ENCODE data around the gene C6orf52. TPM values are rescaled to one million over a fixed set of nuclear protein-coding genes. Genes with fewer than 3 reads are reported as not detected.
A peak's percentile ranks its signal among the peaks of the same experiment; 100 is the strongest.
"Not testable (repeated sequence)": the region's sequence is repeated elsewhere in the genome, so short reads cannot be mapped to it uniquely, and the experiment has no call there.

C6orf52 gene
- 3.6 TPM for polyA plus RNA-seq (2013, experiment 1 of 4)
- polyA plus RNA-seq (2013, experiment 2 of 4) = 5.4 TPM
- polyA plus RNA-seq (2013, experiment 3 of 4) = 3.5 TPM
- polyA plus RNA-seq (2013, experiment 4 of 4) = 4.5 TPM

- H3K9me3 ChIP-seq (ENCODE audit: control insufficient read depth, low read length) = no peaks in the 10 kb centered on the region
- peak within 1 kb of the TSS; percentile 99 for H3K27ac ChIP-seq (ENCODE audit: insufficient read depth, low read depth, low read length, poor library complexity, severe bottlenecking)
- peaks cover 21% of the 10 kb centered on the region for H3K4me1 ChIP-seq (ENCODE audit: control insufficient read depth, insufficient read depth, low read length)
- no peaks in the 10 kb centered on the region for H3K36me3 ChIP-seq (ENCODE audit: control insufficient read depth, insufficient read depth, low read length)
- H3K27me3 ChIP-seq (ENCODE audit: control insufficient read depth, insufficient read depth, low read length, poor library complexity, severe bottlenecking) = no peaks in the 10 kb centered on the region
- 0% methylated on average over 53 of the region's 53 CpGs for WGBS, 2 experiments
- peak within 1 kb of the TSS; percentile 96 for H3K4me3 ChIP-seq (ENCODE audit: insufficient read depth, low read depth, low read length)
These were observed at the start of gene C6orf52, which contains the start of gene PAK1IP1 for GRCh38 chr6:10694302-10695085. TSS of gene C6orf52 (minus strand) at chr6:10694616. CDS start at chr6:10687550, 7,066 bp downstream. TSS of gene PAK1IP1 (plus strand) at chr6:10694972. CDS start at chr6:10694986, 14 bp downstream.

GRCh38 chr6:10743515-10743914 lies 49.1 kb upstream of the C6orf52 start:
- H3K4me1 ChIP-seq (ENCODE audit: control insufficient read depth, insufficient read depth, low read length) = no peaks in the 10 kb centered on the region
- no peak overlapping the region for H3K4me3 ChIP-seq (ENCODE audit: insufficient read depth, low read depth, low read length)
- no peaks in the 10 kb centered on the region for H3K36me3 ChIP-seq (ENCODE audit: control insufficient read depth, insufficient read depth, low read length)
- no peak overlapping the region for H3K27ac ChIP-seq (ENCODE audit: insufficient read depth, low read depth, low read length, poor library complexity, severe bottlenecking)
- no peaks in the 10 kb centered on the region for H3K27me3 ChIP-seq (ENCODE audit: control insufficient read depth, insufficient read depth, low read length, poor library complexity, severe bottlenecking)
- 90 to 92% methylated on average over 4 to 6 of the region's 6 CpGs for WGBS, 2 experiments
- H3K9me3 ChIP-seq (ENCODE audit: control insufficient read depth, low read length) = no peaks in the 10 kb centered on the region

GRCh38 chr6:10742251-10742650 lies 47.8 kb upstream of the C6orf52 start:
- H3K4me3 ChIP-seq (ENCODE audit: insufficient read depth, low read depth, low read length) = no peak overlapping the region
- no peaks in the 10 kb centered on the region for H3K4me1 ChIP-seq (ENCODE audit: control insufficient read depth, insufficient read depth, low read length)
- 92 to 95% methylated on average over 12 of the region's 12 CpGs for WGBS, 2 experiments
- no peak overlapping the region for H3K27ac ChIP-seq (ENCODE audit: insufficient read depth, low read depth, low read length, poor library complexity, severe bottlenecking)
- H3K9me3 ChIP-seq (ENCODE audit: control insufficient read depth, low read length) = no peaks in the 10 kb centered on the region
- no peaks in the 10 kb centered on the region for H3K36me3 ChIP-seq (ENCODE audit: control insufficient read depth, insufficient read depth, low read length)
- no peaks in the 10 kb centered on the region for H3K27me3 ChIP-seq (ENCODE audit: control insufficient read depth, insufficient read depth, low read length, poor library complexity, severe bottlenecking)

GRCh38 chr6:10741643-10742042 lies 47.2 kb upstream of the C6orf52 start:
- not testable (repeated sequence) for H3K4me1 ChIP-seq (ENCODE audit: control insufficient read depth, insufficient read depth, low read length); H3K36me3 ChIP-seq (ENCODE audit: control insufficient read depth, insufficient read depth, low read length); H3K27ac ChIP-seq (ENCODE audit: insufficient read depth, low read depth, low read length, poor library complexity, severe bottlenecking); H3K4me3 ChIP-seq (ENCODE audit: insufficient read depth, low read depth, low read length); H3K27me3 ChIP-seq (ENCODE audit: control insufficient read depth, insufficient read depth, low read length, poor library complexity, severe bottlenecking); H3K9me3 ChIP-seq (ENCODE audit: control insufficient read depth, low read length)
- WGBS, 2 experiments = 91 to 96% methylated on average over 4 of the region's 4 CpGs

GRCh38 chr6:10740061-10740460 lies 45.6 kb upstream of the C6orf52 start:
- Histone ChIP-seq H3K36me3 (ENCODE audit: control insufficient read depth, insufficient read depth, low read length) (no peaks in the 10 kb centered on the region), H3K9me3 (ENCODE audit: control insufficient read depth, low read length) (no peaks in the 10 kb centered on the region), H3K4me3 (ENCODE audit: insufficient read depth, low read depth, low read length) (no peak overlapping the region), H3K27ac (ENCODE audit: insufficient read depth, low read depth, low read length, poor library complexity, severe bottlenecking) (no peak overlapping the region), H3K4me1 (ENCODE audit: control insufficient read depth, insufficient read depth, low read length) (no peaks in the 10 kb centered on the region), H3K27me3 (ENCODE audit: control insufficient read depth, insufficient read depth, low read length, poor library complexity, severe bottlenecking) (no peaks in the 10 kb centered on the region)

GRCh38 chr6:10736731-10737130 lies 42.3 kb upstream of the C6orf52 start:
- Histone ChIP-seq H3K36me3 (ENCODE audit: control insufficient read depth, insufficient read depth, low read length) (peaks cover 10% of the 10 kb centered on the region), H3K4me1 (ENCODE audit: control insufficient read depth, insufficient read depth, low read length) (no peaks in the 10 kb centered on the region), H3K9me3 (ENCODE audit: control insufficient read depth, low read length) (no peaks in the 10 kb centered on the region), H3K27me3 (ENCODE audit: control insufficient read depth, insufficient read depth, low read length, poor library complexity, severe bottlenecking) (no peaks in the 10 kb centered on the region), H3K27ac (ENCODE audit: insufficient read depth, low read depth, low read length, poor library complexity, severe bottlenecking) (no peak overlapping the region), H3K4me3 (ENCODE audit: insufficient read depth, low read depth, low read length) (no peak overlapping the region)
- 80 to 100% methylated on average over 1 to 2 of the region's 2 CpGs for WGBS, 2 experiments

GRCh38 chr6:10733863-10734262 lies 39.4 kb upstream of the C6orf52 start:
- Histone ChIP-seq H3K27me3 (ENCODE audit: control insufficient read depth, insufficient read depth, low read length, poor library complexity, severe bottlenecking) (no peaks in the 10 kb centered on the region), H3K4me1 (ENCODE audit: control insufficient read depth, insufficient read depth, low read length) (no peaks in the 10 kb centered on the region), H3K36me3 (ENCODE audit: control insufficient read depth, insufficient read depth, low read length) (peaks cover 22% of the 10 kb centered on the region), H3K27ac (ENCODE audit: insufficient read depth, low read depth, low read length, poor library complexity, severe bottlenecking) (no peak overlapping the region), H3K4me3 (ENCODE audit: insufficient read depth, low read depth, low read length) (no peak overlapping the region), H3K9me3 (ENCODE audit: control insufficient read depth, low read length) (no peaks in the 10 kb centered on the region)
- 85 to 96% methylated on average over 3 of the region's 3 CpGs for WGBS, 2 experiments

GRCh38 chr6:10733151-10733715 lies 38.8 kb upstream of the C6orf52 start:
- Histone ChIP-seq H3K27ac (ENCODE audit: insufficient read depth, low read depth, low read length, poor library complexity, severe bottlenecking) (peak overlapping the region; percentile 16), H3K4me1 (ENCODE audit: control insufficient read depth, insufficient read depth, low read length) (no peaks in the 10 kb centered on the region), H3K4me3 (ENCODE audit: insufficient read depth, low read depth, low read length) (no peak overlapping the region), H3K36me3 (ENCODE audit: control insufficient read depth, insufficient read depth, low read length) (peaks cover 28% of the 10 kb centered on the region), H3K9me3 (ENCODE audit: control insufficient read depth, low read length) (no peaks in the 10 kb centered on the region), H3K27me3 (ENCODE audit: control insufficient read depth, insufficient read depth, low read length, poor library complexity, severe bottlenecking) (no peaks in the 10 kb centered on the region)
- 92 to 94% methylated on average over 17 of the region's 17 CpGs for WGBS, 2 experiments

- 96% methylated on average over 3 of the region's 3 CpGs for WGBS, 2 experiments
- H3K36me3 ChIP-seq (ENCODE audit: control insufficient read depth, insufficient read depth, low read length) = peaks cover 34% of the 10 kb centered on the region
These were observed 35.8 kb upstream of the C6orf52 start for GRCh38 chr6:10730254-10730653.

GRCh38 chr6:10725716-10726115 lies 31.3 kb upstream of the C6orf52 start:
- Histone ChIP-seq H3K9me3 (ENCODE audit: control insufficient read depth, low read length) (no peaks in the 10 kb centered on the region), H3K27me3 (ENCODE audit: control insufficient read depth, insufficient read depth, low read length, poor library complexity, severe bottlenecking) (no peaks in the 10 kb centered on the region), H3K4me1 (ENCODE audit: control insufficient read depth, insufficient read depth, low read length) (peaks cover 17% of the 10 kb centered on the region), H3K27ac (ENCODE audit: insufficient read depth, low read depth, low read length, poor library complexity, severe bottlenecking) (no peak overlapping the region), H3K4me3 (ENCODE audit: insufficient read depth, low read depth, low read length) (no peak overlapping the region), H3K36me3 (ENCODE audit: control insufficient read depth, insufficient read depth, low read length) (peaks cover 20% of the 10 kb centered on the region)
- WGBS, 2 experiments = 94 to 96% methylated on average over 8 to 9 of the region's 9 CpGs

More at GRCh38 chr6:10730254-10730653, 35.8 kb upstream of the C6orf52 start:
- no peak overlapping the region for H3K4me3 ChIP-seq (ENCODE audit: insufficient read depth, low read depth, low read length)
- no peak overlapping the region for H3K27ac ChIP-seq (ENCODE audit: insufficient read depth, low read depth, low read length, poor library complexity, severe bottlenecking)
- H3K4me1 ChIP-seq (ENCODE audit: control insufficient read depth, insufficient read depth, low read length) = no peaks in the 10 kb centered on the region
- H3K9me3 ChIP-seq (ENCODE audit: control insufficient read depth, low read length) = no peaks in the 10 kb centered on the region
- H3K27me3 ChIP-seq (ENCODE audit: control insufficient read depth, insufficient read depth, low read length, poor library complexity, severe bottlenecking) = no peaks in the 10 kb centered on the region
